ENCODE data around the gene LARP1.
A peak's percentile ranks its signal among the peaks of the same experiment; 100 is the strongest.
"Not testable (repeated sequence)": the region's sequence is repeated elsewhere in the genome, so short reads cannot be mapped to it uniquely, and the experiment has no call there.

Gene LARP1

GRCh38 chr5:154755361-154756008, at the start of gene LARP1:
LARP1 (plus strand) TSS chr5:154755377; CDS start chr5:154755758, 381 bp downstream.
- DNase-seq (ENCODE audit: low read depth, low spot score), result no peak

DNA sequence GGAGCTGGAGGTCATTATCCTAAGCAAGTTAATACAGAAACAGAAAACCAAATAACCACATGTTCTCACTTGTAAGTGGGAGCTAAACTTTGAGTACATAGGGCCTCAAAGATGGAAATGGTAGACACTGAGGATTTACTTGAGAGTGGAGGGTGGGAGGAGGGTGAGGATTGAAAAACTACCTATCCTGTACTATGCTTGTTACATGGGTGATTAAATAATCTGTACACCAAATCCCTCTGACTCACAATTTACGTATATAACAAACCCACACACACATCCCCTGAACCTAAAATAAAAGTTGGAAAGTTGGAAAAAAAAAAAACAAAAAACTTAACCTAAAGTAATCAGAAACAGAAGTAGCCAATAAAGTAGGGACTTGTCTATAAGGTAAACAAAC, 48.8 kb upstream of the LARP1 start:
- no peak for DNase-seq (ENCODE audit: low read depth, low spot score)

- no peak for DNase-seq (ENCODE audit: low read depth, low spot score)
Measured at GRCh38 chr5:154707641-154708040, 47.5 kb upstream of the LARP1 start.

- no peak for DNase-seq (ENCODE audit: low read depth, low spot score)
Measured at GRCh38 chr5:154708207-154708606, 47.0 kb upstream of the LARP1 start.

GRCh38 chr5:154708846-154709245, 46.3 kb upstream of the LARP1 start:
- no peak for DNase-seq (ENCODE audit: low read depth, low spot score)

GRCh38 chr5:154709368-154710305, 45.5 kb upstream of the LARP1 start:
- DNase-seq (ENCODE audit: low read depth, low spot score), result no peak

DNA sequence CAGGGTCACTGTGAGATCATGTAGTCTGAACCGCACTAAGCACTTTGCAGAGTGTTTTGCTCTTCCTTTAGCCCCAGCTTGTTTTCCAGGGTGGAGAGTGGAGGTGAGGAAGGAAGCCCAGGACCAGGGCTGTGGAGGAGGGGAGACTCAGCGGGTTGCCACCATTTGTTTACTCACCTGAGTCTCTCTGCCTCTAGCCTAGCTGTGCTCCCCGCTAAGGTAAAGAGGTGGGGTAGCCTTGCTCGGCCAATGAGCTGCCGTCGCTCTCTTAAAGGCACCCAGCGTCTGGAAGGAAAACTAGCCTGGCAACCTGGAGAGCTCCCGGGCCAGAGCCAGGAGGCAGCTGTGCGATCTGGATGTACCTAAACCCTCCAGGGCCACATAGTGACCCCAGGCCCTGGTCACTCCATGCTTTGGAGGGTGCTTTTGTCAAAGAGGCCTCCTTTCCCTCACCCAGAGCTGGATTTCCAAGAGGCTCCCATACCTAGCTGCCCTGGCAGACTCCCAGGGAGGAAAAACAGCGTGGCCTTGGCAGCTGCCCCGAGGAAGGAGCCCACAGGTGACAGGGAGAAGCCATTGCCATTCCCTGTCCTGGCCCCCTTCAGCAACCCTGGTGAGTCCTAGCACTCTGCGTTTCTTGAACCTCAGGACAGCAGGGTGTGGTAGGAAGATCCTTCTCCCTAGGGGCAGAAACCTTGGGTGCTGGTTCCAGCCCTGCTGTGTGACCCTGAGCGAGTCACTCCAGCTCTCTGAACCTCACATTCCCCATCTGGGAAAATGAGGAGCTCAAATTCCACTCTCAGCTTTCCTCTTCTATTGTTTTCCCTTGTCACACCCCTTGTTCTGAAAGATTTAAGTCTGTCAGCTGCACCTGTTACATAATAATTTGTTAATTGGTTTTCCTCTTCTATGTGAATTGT, 42.4 kb upstream of the LARP1 start:
- DNase-seq (ENCODE audit: low read depth, low spot score), result peak; percentile 90

DNA sequence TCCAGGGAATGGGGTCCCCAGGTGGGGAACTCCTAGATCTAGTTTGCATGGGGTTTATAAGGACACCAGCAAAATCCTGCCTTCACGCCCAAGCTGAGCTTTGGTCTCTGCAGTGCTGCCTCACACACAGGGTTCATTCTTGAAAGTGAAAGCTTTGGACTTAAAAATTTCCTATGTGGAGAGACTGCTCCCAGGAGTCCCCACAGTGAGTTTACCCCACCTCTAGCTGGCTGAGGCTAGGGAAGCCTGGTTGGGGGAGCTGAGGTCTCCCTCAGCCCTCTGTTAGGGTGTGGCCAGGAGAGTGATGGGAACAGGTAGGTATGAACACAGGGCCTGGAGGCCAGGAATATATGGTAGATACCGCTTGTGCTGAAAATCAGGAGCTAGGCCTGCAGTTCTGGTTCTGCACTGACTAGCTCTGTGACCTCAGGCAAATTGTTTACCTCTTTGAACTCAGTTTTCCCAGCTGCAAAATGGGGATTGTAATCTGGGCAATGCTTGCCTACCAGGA, 41.5 kb upstream of the LARP1 start:
- no peak for DNase-seq (ENCODE audit: low read depth, low spot score)

- no peak for DNase-seq (ENCODE audit: low read depth, low spot score)
Measured at GRCh38 chr5:154714266-154714986, 40.8 kb upstream of the LARP1 start.

DNA sequence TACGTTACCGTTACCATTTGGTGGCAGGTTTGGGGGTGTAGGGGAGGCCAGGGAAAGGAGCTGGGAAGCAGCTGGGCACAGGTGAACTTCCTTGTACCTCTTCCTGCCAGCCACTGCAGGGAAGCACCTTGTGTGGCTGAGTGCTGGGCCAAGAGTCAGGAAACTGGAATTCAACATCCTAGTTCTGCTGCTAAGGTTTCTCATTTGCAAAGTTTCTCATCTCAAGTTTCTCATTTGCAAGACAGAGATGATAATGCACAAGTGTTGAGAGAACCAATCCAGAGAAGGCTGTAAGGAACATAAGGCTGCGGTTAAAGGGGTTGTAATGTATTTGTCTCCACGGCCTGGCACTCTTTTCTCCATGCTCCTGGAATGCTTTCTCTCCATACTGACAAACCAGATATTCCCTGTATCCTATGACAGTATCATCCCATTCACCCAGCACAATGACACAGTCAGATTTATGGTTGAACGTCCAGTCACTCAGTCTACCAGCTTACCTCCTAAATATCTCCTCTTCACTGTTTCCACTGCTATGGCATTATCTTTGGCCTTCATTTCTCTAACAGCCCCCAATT, 33.6 kb upstream of the LARP1 start:
- peak; percentile 80 for DNase-seq (ENCODE audit: low read depth, low spot score)

- no peak for DNase-seq (ENCODE audit: low read depth, low spot score)
Measured at GRCh38 chr5:154722097-154722496, 33.1 kb upstream of the LARP1 start.

DNA sequence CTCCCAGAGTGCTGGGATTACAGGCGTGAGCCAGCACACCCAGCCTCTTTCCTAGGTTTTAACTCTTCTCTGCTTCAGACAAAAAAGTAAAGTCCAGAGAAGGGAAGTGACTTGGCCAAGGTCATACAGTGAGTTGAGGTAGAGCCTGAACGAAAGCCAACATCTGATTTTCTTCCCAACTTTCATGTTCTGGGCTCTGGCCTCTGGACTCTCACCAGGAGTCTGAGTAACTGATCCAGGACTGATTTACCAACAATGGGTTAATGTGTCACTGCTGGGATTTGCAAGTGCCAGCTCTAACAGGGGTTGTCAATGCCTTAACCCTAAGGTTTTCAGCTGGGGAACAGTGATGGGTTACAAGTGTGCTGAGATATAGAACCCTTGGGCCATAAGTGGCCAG, 32.2 kb upstream of the LARP1 start:
- no peak for DNase-seq (ENCODE audit: low read depth, low spot score)

- DNase-seq (ENCODE audit: low read depth, low spot score), result no peak
Measured at GRCh38 chr5:154723740-154724505, 31.3 kb upstream of the LARP1 start.

GRCh38 chr5:154727361-154727760, 27.8 kb upstream of the LARP1 start:
- DNase-seq (ENCODE audit: low read depth, low spot score), result no peak

DNA sequence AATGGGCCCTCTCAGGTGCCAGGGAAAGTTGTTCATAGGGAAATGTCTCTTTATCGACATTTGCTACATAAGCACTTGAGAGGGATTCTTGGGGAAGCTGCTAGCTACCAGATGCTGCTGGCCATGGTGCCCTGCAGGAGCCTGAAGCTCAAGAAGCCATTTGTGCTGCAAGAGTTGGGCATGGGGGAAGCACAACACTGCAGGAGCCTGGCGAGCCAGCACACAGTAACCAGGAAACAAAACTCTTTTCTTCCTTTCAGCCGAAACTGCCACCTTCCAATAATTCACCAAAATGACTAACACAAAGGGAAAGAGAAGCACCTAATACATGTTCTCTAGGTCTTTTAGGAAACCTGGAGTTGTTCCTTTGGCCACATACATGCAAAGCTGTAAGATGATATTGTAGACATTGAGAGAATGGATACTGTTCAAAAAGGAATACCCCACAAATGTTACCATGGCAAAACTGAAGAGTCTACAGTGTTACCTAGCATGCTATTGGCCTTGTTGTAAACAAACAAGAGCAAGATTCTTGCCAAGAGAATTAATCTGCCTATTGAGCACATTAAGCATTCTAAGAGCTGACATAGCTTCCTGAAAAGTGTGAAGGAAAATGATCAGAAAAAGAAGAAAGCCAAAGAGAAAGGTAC, 26.1 kb upstream of the LARP1 start:
- DNase-seq (ENCODE audit: low read depth, low spot score), result no peak

DNA sequence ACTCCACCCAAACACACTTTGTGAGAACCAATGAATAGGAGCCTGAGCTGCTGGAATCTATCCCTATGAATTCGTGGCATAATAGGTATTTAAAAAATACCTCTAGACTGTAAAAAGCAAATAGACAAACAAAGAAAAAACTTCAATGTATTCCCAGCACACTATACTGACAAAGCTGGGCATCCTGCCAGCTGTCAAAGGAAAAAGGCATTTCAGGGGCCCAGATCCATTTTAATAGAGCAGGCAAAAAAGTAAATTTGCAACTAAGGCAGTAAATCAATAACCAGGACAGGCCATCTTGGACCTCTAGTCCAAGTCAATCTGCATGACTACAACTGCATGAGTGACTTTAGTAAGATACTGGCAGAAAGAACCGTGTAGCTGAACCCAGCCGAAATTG, 25.6 kb upstream of the LARP1 start:
- DNase-seq (ENCODE audit: low read depth, low spot score), result no peak

DNA sequence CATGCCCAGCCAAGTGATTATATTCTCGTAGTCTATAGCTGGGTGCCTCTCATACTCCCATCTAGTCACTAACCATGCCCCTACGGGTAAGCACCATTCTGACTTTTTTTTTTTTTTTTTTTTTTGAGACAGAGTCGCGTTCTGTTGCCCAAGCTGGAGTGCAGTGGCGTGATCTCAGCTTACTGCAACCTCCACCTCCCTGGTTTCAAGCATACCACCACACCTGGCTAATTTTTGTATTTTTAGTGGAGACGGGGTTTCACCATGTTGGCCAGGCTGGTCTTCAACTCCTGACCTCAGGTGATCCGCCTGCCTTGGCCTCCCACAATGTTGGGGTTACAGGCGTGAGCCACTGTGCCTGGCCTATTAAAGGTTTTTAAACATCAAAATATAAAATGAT, 24.4 kb upstream of the LARP1 start:
- not testable (repeated sequence) for DNase-seq (ENCODE audit: low read depth, low spot score)

- DNase-seq (ENCODE audit: low read depth, low spot score), result no peak
Measured at GRCh38 chr5:154732212-154732611, 23.0 kb upstream of the LARP1 start.
